KBM-7 (cell line): ENCODE data around the gene RD3L.
"Not testable (repeated sequence)": the region's sequence is repeated elsewhere in the genome, so short reads cannot be mapped to it uniquely, and the experiment has no call there.

Source experiments
- DNase-seq: peaks from one replicate; pipeline ENCODE4 v3.0.0-alpha.2; 2015
- in situ Hi-C: fragments of 300-500 bp; cut with MboI; formaldehyde crosslinking; loops from 2 replicates; pipeline ENCODE4 v1.14.3; 2020; ENCODE audit warnings: low sequenced_read_pairs, low pct_unique_long_range_greater_than_20kb, mixed read lengths

RD3L gene

GRCh38 chr14:103941973-103942736 is at the start of gene RD3L:
Gene RD3L, minus strand, starts transcription at chr14:103942529. Its CDS starts 834 bp downstream, at chr14:103941695.
- in situ Hi-C loops: no loop called here
- no peak for DNase-seq

GRCh38 chr14:103989964-103990363 is 47.6 kb upstream of the RD3L start:
- no peak for DNase-seq
- in situ Hi-C loops: no loop called here

GRCh38 chr14:103989034-103989433 is 46.7 kb upstream of the RD3L start:
- in situ Hi-C loops: no loop called here
- no peak for DNase-seq

- in situ Hi-C loops: no loop called here
- DNase-seq: no peak
Observed at GRCh38 chr14:103984196-103984595, 41.9 kb upstream of the RD3L start.

- DNase-seq: peak; percentile 51
- in situ Hi-C loops: not testable (repeated sequence)
Observed at GRCh38 chr14:103980623-103981238, 38.4 kb upstream of the RD3L start.

- in situ Hi-C loops: no loop called here
- DNase-seq: no peak
Observed at GRCh38 chr14:103974575-103974974, 32.2 kb upstream of the RD3L start.

GRCh38 chr14:103973354-103973753 is 31.0 kb upstream of the RD3L start:
- no peak for DNase-seq
- in situ Hi-C loops: no loop called here

- in situ Hi-C loops: no loop called here
- DNase-seq: no peak
Observed at GRCh38 chr14:103969961-103970360, 27.6 kb upstream of the RD3L start.

- no peak for DNase-seq
- in situ Hi-C loops: no loop called here
Observed at GRCh38 chr14:103966631-103967030, 24.3 kb upstream of the RD3L start.

- in situ Hi-C loops: no loop called here
Observed at GRCh38 chr14:103961928-103962578, 19.7 kb upstream of the RD3L start.

GRCh38 chr14:103960457-103961055 is 18.2 kb upstream of the RD3L start:
- in situ Hi-C loops: no loop called here
- DNase-seq: no peak

More at GRCh38 chr14:103961928-103962578, 19.7 kb upstream of the RD3L start:
- DNase-seq: no peak

- in situ Hi-C loops: no loop called here
- DNase-seq: no peak
Observed at GRCh38 chr14:103949131-103949790, 6.9 kb upstream of the RD3L start.

- no peak for DNase-seq
- in situ Hi-C loops: no loop called here
Observed at GRCh38 chr14:103948442-103948841, 6.1 kb upstream of the RD3L start.

GRCh38 chr14:103946975-103947374 is 4.6 kb upstream of the RD3L start:
- in situ Hi-C loops: no loop called here
- no peak for DNase-seq

- no peak for DNase-seq
- in situ Hi-C loops: no loop called here
Observed at GRCh38 chr14:103943673-103944072, 1.3 kb upstream of the RD3L start.

- in situ Hi-C loops: no loop called here
Observed at GRCh38 chr14:103941462-103941861, 867 bp downstream of the RD3L start.

GRCh38 chr14:103935102-103935501 is 7.2 kb downstream of the RD3L start:
- in situ Hi-C loops: no loop called here
- DNase-seq: no peak

More at GRCh38 chr14:103941462-103941861, 867 bp downstream of the RD3L start:
- DNase-seq: no peak

GRCh38 chr14:103932791-103933490 is 9.4 kb downstream of the RD3L start:
- in situ Hi-C loops: no loop called here
- DNase-seq: peak; percentile 27

- DNase-seq: peak; percentile 92
- in situ Hi-C loops: no loop called here
Observed at GRCh38 chr14:103931422-103931821, 10.9 kb downstream of the RD3L start.
